DND-41 (cell line): ENCODE measurements around the gene MUC5B.
"Not testable (repeated sequence)": the region's sequence is repeated elsewhere in the genome, so short reads cannot be mapped to it uniquely, and the experiment has no call there.

ENCODE experiments used
- ATAC-seq: fragments of 200-7000 bp; cut with Tn5 transposase; 3 replicates; pipeline ENCODE4 v1.9.1; 2021; ENCODE audit warnings: low read depth; ENCODE audit not compliant: insufficient read depth
- DNase-seq: peaks from one replicate; pipeline ENCODE4 v3.0.0-alpha.2; 2020
- H2AFZ ChIP-seq: 2 replicates; pipeline ENCODE4 v1.6.0; 2012; ENCODE audit warnings: low read depth, low read length
- H3K27ac ChIP-seq: 2 replicates; pipeline ENCODE4 v1.5.1; 2012; ENCODE audit warnings: low read length, inconsistent platforms
- H3K27me3 ChIP-seq: fragments of 200-600 bp; sonication (generic); 2 replicates; pipeline ENCODE4 v1.6.0; 2012; ENCODE audit warnings: low read length, mild to moderate bottlenecking, inconsistent platforms; ENCODE audit not compliant: insufficient read depth, poor library complexity
- H3K36me3 ChIP-seq: 2 replicates; pipeline ENCODE4 v1.5.1; 2012; ENCODE audit warnings: low read length, inconsistent platforms; ENCODE audit not compliant: insufficient read depth
- H3K4me1 ChIP-seq: 2 replicates; pipeline ENCODE4 v1.5.1; 2012; ENCODE audit warnings: mild to moderate bottlenecking, low read length; ENCODE audit not compliant: insufficient read depth
- H3K4me2 ChIP-seq: 2 replicates; pipeline ENCODE4 v1.6.0; 2012; ENCODE audit warnings: mild to moderate bottlenecking, moderate library complexity, low read length, inconsistent platforms; ENCODE audit not compliant: insufficient read depth
- H3K4me3 ChIP-seq, 2 experiments: fragments of 200-600 bp in 1 of 2; shearing (Covaris generic) in 1 of 2; 2 replicates each; pipeline ENCODE4 v1.5.1; 2012 to 2016; ENCODE audit warnings: inconsistent platforms in 2 of 2, low read length in 2 of 2, mild to moderate bottlenecking in 2 of 2, low read depth in 1 of 2, moderate library complexity in 1 of 2
- H3K79me2 ChIP-seq: 2 replicates; pipeline ENCODE4 v1.6.0; 2012; ENCODE audit warnings: low read length, inconsistent platforms; ENCODE audit not compliant: insufficient read depth
- H3K9ac ChIP-seq: 2 replicates; pipeline ENCODE4 v1.6.0; 2012; ENCODE audit warnings: low read depth, mild to moderate bottlenecking, inconsistent platforms, low read length, moderate library complexity
- H3K9me3 ChIP-seq: 2 replicates; pipeline ENCODE4 v1.5.1; 2012; ENCODE audit warnings: low read length, moderate library complexity, mild to moderate bottlenecking, inconsistent platforms; ENCODE audit not compliant: insufficient read depth, severe bottlenecking
- H4K20me1 ChIP-seq: 2 replicates; pipeline ENCODE4 v1.6.0; 2012; ENCODE audit warnings: low read length; ENCODE audit not compliant: insufficient read depth
- EZH2 ChIP-seq: IDR thresholded peaks from 3 replicates; pipeline ENCODE4 v1.6.1; 2012; ENCODE audit warnings: borderline replicate concordance, low read depth, mild to moderate bottlenecking, moderate library complexity, low read length, inconsistent platforms; ENCODE audit not compliant: severe bottlenecking
- TF ChIP-seq, protein P1 (sequence below): IDR thresholded peaks from 2 replicates; pipeline ENCODE4 v1.5.1; 2012; ENCODE audit warnings: borderline replicate concordance, low read length, moderate library complexity, mild to moderate bottlenecking; ENCODE audit not compliant: poor library complexity, severe bottlenecking; ENCODE audit errors: extremely low read depth

The MUC5B gene

DNA sequence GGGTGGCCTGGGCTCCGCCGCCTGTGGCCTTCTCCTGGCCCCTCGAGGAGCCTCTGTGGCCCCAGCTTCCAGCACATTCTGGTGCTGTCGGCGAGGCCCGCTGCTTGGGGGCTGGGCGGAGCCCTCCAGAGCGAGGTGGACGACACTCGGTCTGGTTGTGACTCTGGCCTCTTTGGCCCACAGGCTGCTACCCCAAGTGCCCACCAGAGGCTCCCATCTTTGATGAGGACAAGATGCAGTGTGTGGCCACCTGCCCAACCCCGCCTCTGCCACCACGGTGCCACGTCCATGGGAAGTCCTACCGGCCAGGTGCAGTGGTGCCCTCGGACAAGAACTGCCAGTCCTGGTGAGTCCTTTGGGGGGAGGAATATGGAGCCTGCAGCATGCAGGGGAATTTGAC lies 42.7 kb upstream of the MUC5B start:
- H3K9ac ChIP-seq: no peak overlapping the region
- H3K9me3 ChIP-seq: no peaks in the 10 kb centered on the region
- H3K27me3 ChIP-seq: no peaks in the 10 kb centered on the region
- H4K20me1 ChIP-seq: 0 out of 2 replicates have a peak, but pooled peaks cover 3% of the 10 kb centered on the region
- DNase-seq (no peak), ATAC-seq (no peak)
- TF ChIP-seq, protein P1, sequence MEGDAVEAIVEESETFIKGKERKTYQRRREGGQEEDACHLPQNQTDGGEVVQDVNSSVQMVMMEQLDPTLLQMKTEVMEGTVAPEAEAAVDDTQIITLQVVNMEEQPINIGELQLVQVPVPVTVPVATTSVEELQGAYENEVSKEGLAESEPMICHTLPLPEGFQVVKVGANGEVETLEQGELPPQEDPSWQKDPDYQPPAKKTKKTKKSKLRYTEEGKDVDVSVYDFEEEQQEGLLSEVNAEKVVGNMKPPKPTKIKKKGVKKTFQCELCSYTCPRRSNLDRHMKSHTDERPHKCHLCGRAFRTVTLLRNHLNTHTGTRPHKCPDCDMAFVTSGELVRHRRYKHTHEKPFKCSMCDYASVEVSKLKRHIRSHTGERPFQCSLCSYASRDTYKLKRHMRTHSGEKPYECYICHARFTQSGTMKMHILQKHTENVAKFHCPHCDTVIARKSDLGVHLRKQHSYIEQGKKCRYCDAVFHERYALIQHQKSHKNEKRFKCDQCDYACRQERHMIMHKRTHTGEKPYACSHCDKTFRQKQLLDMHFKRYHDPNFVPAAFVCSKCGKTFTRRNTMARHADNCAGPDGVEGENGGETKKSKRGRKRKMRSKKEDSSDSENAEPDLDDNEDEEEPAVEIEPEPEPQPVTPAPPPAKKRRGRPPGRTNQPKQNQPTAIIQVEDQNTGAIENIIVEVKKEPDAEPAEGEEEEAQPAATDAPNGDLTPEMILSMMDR: no peak
- no peak for TF ChIP-seq EZH2
- H3K4me2 ChIP-seq: no peak overlapping the region
- H3K4me1 ChIP-seq: no peaks in the 10 kb centered on the region
- H3K36me3 ChIP-seq: no peaks in the 10 kb centered on the region
- H3K79me2 ChIP-seq: no peaks in the 10 kb centered on the region
- no peak overlapping the region for H3K4me3 ChIP-seq
- H2AFZ ChIP-seq: no peak overlapping the region
- no peak overlapping the region for H3K27ac ChIP-seq

DNA sequence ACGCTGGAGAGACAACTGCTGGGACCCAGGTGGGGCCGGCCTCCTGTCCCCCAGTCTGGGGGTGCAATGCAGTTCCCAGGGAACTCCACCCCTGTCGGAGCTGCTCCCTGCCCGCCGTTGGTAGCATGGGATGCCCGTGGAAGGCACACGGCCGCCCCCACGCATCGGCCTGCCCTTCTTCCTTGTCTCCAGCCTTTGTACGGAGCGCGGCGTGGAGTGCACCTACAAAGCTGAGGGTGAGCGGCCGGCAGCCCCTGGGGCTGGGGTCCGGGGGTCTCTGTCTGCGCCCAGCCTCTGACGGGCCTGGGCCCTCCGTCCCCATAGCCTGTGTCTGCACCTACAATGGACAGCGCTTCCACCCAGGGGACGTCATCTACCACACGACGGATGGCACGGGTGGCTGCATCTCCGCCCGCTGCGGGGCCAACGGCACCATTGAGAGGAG lies 41.9 kb upstream of the MUC5B start:
- Histone ChIP-seq H3K4me2 (no peak overlapping the region), H3K79me2 (no peaks in the 10 kb centered on the region), H3K9me3 (no peaks in the 10 kb centered on the region)

DNA sequence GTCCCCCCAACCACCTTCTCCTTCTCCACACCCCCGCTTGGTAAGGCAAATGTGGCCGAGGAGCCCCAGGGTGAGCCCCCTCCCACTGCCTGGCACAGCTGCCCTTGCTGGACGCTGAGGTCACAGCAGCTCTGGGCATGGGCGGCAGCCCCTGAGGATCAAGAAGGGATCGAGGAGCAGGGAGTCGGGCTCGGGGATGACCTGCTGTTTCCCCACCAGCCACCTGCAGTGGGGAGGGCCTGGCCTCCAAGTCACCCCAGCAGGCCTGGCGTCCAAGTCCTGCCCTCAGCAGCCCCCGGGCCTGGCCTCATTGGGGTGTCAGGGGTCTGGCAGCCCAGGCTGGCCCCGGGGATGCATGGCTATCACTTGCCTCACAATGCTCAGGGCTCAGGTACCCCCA lies 41.4 kb upstream of the MUC5B start:
- Histone ChIP-seq H2AFZ (no peak overlapping the region), H3K9me3 (no peaks in the 10 kb centered on the region), H3K36me3 (no peaks in the 10 kb centered on the region), H3K27me3 (no peaks in the 10 kb centered on the region), H3K4me1 (no peaks in the 10 kb centered on the region), H3K27ac (no peak overlapping the region), H3K79me2 (no peaks in the 10 kb centered on the region), H3K4me3 (no peak overlapping the region), H4K20me1 (no peaks in the 10 kb centered on the region), H3K4me2 (no peak overlapping the region), H3K9ac (no peak overlapping the region)
- no peak for DNase-seq
- no peak for ATAC-seq
- TF ChIP-seq, protein P1: no peak
- no peak for TF ChIP-seq EZH2

More for the DNA sequence above, 41.9 kb upstream of the MUC5B start:
- no peak for DNase-seq
- Histone ChIP-seq H3K9ac (no peak overlapping the region), H4K20me1 (no peaks in the 10 kb centered on the region), H3K4me3 (no peak overlapping the region), H2AFZ (no peak overlapping the region), H3K27ac (no peak overlapping the region), H3K36me3 (no peaks in the 10 kb centered on the region), H3K4me1 (no peaks in the 10 kb centered on the region), H3K27me3 (no peaks in the 10 kb centered on the region)
- TF ChIP-seq EZH2: no peak
- TF ChIP-seq, protein P1: no peak
- ATAC-seq: no peak

DNA sequence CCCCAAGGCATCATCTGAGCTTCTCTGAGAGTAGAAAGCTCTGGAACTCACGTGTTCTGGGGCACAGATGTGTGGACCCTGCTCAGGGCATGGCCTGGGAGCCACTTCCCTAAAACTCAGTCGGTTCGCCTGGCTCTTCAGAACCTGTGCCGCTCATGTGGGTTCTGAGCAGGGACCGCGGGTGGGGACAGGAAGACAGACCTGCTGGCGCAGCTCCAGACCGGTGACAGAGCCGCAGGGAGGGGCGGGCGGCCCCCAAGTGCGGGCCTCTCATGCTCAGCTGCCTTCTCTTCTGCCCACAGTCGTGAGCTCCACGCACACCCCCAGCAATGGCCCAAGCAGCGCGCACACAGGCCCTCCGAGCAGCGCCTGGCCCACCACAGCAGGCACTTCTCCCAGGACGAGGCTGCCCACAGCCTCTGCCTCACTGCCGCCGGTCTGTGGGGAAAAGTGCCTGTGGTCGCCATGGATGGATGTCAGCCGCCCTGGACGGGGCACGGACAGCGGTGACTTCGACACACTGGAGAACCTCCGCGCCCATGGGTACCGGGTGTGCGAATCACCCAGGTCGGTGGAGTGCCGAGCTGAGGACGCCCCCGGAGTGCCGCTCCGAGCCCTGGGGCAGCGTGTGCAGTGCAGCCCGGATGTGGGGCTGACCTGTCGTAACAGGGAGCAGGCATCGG lies 40.9 kb upstream of the MUC5B start:
- DNase-seq (no peak), ATAC-seq (no peak)
- TF ChIP-seq, protein P1: no peak
- no peak for TF ChIP-seq EZH2
- Histone ChIP-seq H3K9ac (no peak overlapping the region), H3K4me3 (no peak overlapping the region), H3K27ac (no peak overlapping the region), H3K9me3 (no peaks in the 10 kb centered on the region), H3K79me2 (no peaks in the 10 kb centered on the region), H3K4me1 (no peaks in the 10 kb centered on the region), H3K27me3 (no peaks in the 10 kb centered on the region), H4K20me1 (no peaks in the 10 kb centered on the region), H3K36me3 (no peaks in the 10 kb centered on the region), H2AFZ (no peak overlapping the region), H3K4me2 (no peak overlapping the region)

DNA sequence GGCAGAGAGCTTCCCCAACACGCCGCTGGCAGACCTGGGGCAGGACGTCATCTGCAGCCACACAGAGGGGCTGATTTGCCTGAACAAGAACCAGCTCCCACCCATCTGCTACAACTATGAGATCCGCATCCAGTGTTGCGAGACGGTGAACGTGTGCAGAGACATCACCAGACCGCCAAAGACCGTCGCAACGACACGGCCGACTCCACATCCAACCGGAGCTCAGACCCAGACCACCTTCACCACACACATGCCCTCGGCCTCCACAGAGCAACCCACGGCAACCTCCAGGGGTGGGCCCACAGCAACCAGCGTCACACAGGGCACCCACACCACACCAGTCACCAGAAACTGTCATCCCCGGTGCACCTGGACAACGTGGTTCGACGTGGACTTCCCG lies 38.7 kb upstream of the MUC5B start:
- not testable (repeated sequence) for ATAC-seq

More for the DNA sequence above, 38.7 kb upstream of the MUC5B start:
- H3K4me3 ChIP-seq, H3K4me1 ChIP-seq, H2AFZ ChIP-seq, DNase-seq, H3K4me2 ChIP-seq, H3K27ac ChIP-seq, H3K9ac ChIP-seq, H3K79me2 ChIP-seq, H4K20me1 ChIP-seq, H3K27me3 ChIP-seq, H3K36me3 ChIP-seq, H3K9me3 ChIP-seq: not testable (repeated sequence)
